ENCODE measurements around the gene ZNF467. TPM values are rescaled to one million over a fixed set of nuclear protein-coding genes. Genes with fewer than 3 reads are reported as not detected.
A peak's percentile ranks its signal among the peaks of the same experiment; 100 is the strongest.

ZNF467 gene
- total and polyA plus RNA-seq, 8 donors: 6.3 to 18.6 (median 8.8) TPM

GRCh38 chr7:149783386-149784250, 10.2 kb upstream of the ZNF467 start:
- Histone ChIP-seq H3K27me3 (no peaks in the 10 kb centered on the region), H3K27ac (no peak overlapping the region), H3K4me1 (no peaks in the 10 kb centered on the region), H3K4me3 (no peak overlapping the region), H3K9me3 (no peaks in the 10 kb centered on the region), H3K36me3 (no peaks in the 10 kb centered on the region)
- intact Hi-C loops (cut with DNase I): no loop called here
- peak in 2 of 6 donors; percentile 20 to 57 for DNase-seq
- FAIRE-seq: no peak
- WGBS, 2 donors: 61 to 64% methylated on average over 19 to 22 of the region's 22 CpGs
- no peak for TF ChIP-seq CTCF (IDR thresholded peaks at IDR 0.05)
- ATAC-seq: no peak

- Histone ChIP-seq H3K36me3 (no peaks in the 10 kb centered on the region), H3K4me1 (no peaks in the 10 kb centered on the region), H3K27ac (no peak overlapping the region), H3K9me3 (no peaks in the 10 kb centered on the region), H3K27me3 (no peaks in the 10 kb centered on the region), H3K4me3 (no peak overlapping the region)
- no peak for TF ChIP-seq CTCF (IDR thresholded peaks at IDR 0.05)
- intact Hi-C loops (cut with DNase I): no loop called here
- ATAC-seq: no peak
- peak in 2 of 6 donors; percentile 12 to 72 for DNase-seq
- no peak for FAIRE-seq
- 75 to 82% methylated on average over 18 of the region's 18 CpGs for WGBS, 2 donors
Observed at GRCh38 chr7:149782682-149783345, 9.4 kb upstream of the ZNF467 start.

GRCh38 chr7:149781921-149782320, 8.5 kb upstream of the ZNF467 start:
- WGBS, 2 donors: 85 to 88% methylated on average over 13 of the region's 13 CpGs
- H3K4me3 ChIP-seq: no peak overlapping the region
- peak in 2 of 6 donors; percentile 12 to 61 for DNase-seq
- H3K9me3 ChIP-seq: no peaks in the 10 kb centered on the region
- ATAC-seq: no peak
- no peaks in the 10 kb centered on the region for H3K27me3 ChIP-seq
- FAIRE-seq: no peak
- no peaks in the 10 kb centered on the region for H3K36me3 ChIP-seq
- intact Hi-C loops (cut with DNase I): no loop called here
- H3K27ac ChIP-seq: no peak overlapping the region
- no peak for TF ChIP-seq CTCF (IDR thresholded peaks at IDR 0.05)
- no peaks in the 10 kb centered on the region for H3K4me1 ChIP-seq

- no peak for TF ChIP-seq CTCF (IDR thresholded peaks at IDR 0.05)
- no peaks in the 10 kb centered on the region for H3K27me3 ChIP-seq
- H3K4me1 ChIP-seq: no peaks in the 10 kb centered on the region
- intact Hi-C loops (cut with DNase I): no loop called here
- no peak overlapping the region for H3K4me3 ChIP-seq
- H3K27ac ChIP-seq: no peak overlapping the region
- ATAC-seq: no peak
- 74 to 79% methylated on average over 16 of the region's 16 CpGs for WGBS, 2 donors
- no peaks in the 10 kb centered on the region for H3K9me3 ChIP-seq
- DNase-seq: peak in 2 of 6 donors; percentile 29 to 60
- FAIRE-seq: no peak
- H3K36me3 ChIP-seq: no peaks in the 10 kb centered on the region
Observed at GRCh38 chr7:149780636-149781419, 7.4 kb upstream of the ZNF467 start.

Data from pancreas (tissue), 10 donors.